ENCODE results near the gene CMAS. TPM values are rescaled to one million over a fixed set of nuclear protein-coding genes. Genes with fewer than 3 reads are reported as not detected.
"Not testable (repeated sequence)": the region's sequence is repeated elsewhere in the genome, so short reads cannot be mapped to it uniquely, and the experiment has no call there.

The CMAS gene
- total RNA-seq, 2 experiments from 2014 or later = 37.9 to 38.2 TPM

DNA sequence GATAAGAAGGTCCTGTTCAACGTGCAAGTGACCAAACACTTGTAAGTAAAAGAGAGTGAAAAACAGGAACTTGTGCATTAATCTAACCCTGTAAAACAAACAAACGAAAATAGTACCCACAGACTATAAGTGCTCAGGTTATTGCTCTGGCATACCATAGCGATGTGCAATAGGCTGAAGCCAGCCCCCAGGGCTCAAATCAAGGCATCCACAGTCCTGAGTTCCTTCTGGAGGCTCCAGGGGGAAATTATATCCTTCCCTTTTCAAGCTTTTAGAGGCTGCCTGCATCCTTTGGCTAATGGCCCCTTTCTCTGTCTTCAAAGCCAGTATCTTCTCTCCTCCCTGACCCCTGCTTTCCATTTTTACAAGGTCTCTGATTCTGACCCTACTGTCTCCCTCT, 8.1 kb upstream of the CMAS start:
- Mint-ChIP-seq H3K27ac (no peak overlapping the region), H3K27me3 (peaks cover 3% of the 10 kb centered on the region), H3K4me1 (peaks cover 14% of the 10 kb centered on the region), H3K36me3 (peaks cover 2% of the 10 kb centered on the region), H3K4me3 (no peak overlapping the region), H3K9me3 (no peaks in the 10 kb centered on the region)
- DNase-seq = no peak

- Mint-ChIP-seq H3K9me3 (no peaks in the 10 kb centered on the region), H3K36me3 (peaks cover 2% of the 10 kb centered on the region), H3K27me3 (peaks cover 3% of the 10 kb centered on the region), H3K4me1 (peaks cover 18% of the 10 kb centered on the region), H3K4me3 (no peak overlapping the region), H3K27ac (no peak overlapping the region)
- DNase-seq = no peak
Measured at GRCh38 chr12:22038734-22039133, 7.3 kb upstream of the CMAS start.

DNA sequence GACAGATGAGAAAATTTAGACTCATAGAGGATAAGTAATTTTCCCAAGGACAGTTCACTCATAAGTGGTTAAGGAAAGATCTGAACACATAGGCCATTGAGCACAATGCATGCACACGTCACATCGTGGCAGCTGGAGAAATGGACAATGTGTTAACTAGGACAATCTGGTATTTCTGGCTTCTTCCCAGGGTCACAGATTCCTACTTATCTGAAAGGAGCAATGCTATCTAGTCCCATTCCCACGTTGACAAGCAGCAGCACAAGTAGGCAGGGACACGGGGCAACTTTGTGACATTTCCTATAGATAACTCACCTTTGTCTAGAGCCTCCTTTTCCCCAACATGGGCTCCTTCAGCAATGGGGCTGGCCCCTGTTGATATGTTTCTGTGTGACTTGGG, 6.7 kb upstream of the CMAS start:
- Mint-ChIP-seq H3K9me3 (no peaks in the 10 kb centered on the region), H3K4me1 (peaks cover 16% of the 10 kb centered on the region), H3K36me3 (no peaks in the 10 kb centered on the region), H3K4me3 (no peak overlapping the region), H3K27me3 (peaks cover 3% of the 10 kb centered on the region), H3K27ac (no peak overlapping the region)
- DNase-seq = no peak

DNA sequence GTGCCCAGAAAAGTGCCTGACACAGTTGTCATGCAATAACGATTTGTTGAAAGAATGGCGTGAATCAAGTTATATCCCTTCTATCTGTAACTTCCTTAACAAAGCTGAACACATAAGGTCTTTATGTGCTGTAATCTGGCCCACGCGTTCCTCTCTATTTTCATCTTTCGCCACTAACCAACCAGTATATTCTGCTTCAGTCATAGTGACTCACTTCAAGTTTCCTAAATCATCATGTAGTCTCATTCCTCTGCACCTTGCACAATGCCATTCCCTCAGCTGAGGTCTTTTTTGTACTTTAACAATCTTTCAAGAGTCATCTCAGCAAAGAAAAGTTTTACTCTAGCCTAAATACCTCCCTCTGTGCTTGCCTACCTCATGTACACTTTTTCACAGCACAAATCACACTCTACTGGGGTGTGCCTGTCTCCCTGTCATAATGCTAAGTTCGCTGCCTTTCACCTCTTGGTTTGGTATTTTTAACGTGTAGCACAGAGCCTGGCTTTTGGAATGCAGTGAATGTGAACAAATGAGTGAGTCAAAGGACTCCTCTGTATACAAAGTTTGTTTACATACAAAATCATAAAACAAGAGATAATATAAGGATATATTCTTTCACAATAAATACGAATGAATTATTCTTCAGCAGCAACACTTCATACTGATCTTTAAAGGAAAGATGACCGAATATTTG, 2.9 kb upstream of the CMAS start:
- DNase-seq = no peak
- Mint-ChIP-seq H3K4me1 (peaks cover 20% of the 10 kb centered on the region), H3K9me3 (no peaks in the 10 kb centered on the region), H3K36me3 (peaks cover 3% of the 10 kb centered on the region), H3K27ac (no peak overlapping the region), H3K4me3 (no peak overlapping the region), H3K27me3 (no peaks in the 10 kb centered on the region)

- no peak overlapping the region for H3K27ac Mint-ChIP-seq
- no peak for DNase-seq
Measured at GRCh38 chr12:22043943-22044342, 2.1 kb upstream of the CMAS start.

GRCh38 chr12:22044391-22044790, 1.6 kb upstream of the CMAS start:
- Mint-ChIP-seq H3K4me3 (no peak overlapping the region), H3K9me3 (no peaks in the 10 kb centered on the region), H3K27me3 (no peaks in the 10 kb centered on the region), H3K36me3 (peaks cover 12% of the 10 kb centered on the region), H3K4me1 (peaks cover 29% of the 10 kb centered on the region), H3K27ac (no peak overlapping the region)
- no peak for DNase-seq

More at GRCh38 chr12:22043943-22044342, 2.1 kb upstream of the CMAS start:
- peaks cover 26% of the 10 kb centered on the region for H3K4me1 Mint-ChIP-seq
- peaks cover 8% of the 10 kb centered on the region for H3K36me3 Mint-ChIP-seq
- H3K27me3 Mint-ChIP-seq = no peaks in the 10 kb centered on the region
- H3K9me3 Mint-ChIP-seq = no peaks in the 10 kb centered on the region
- H3K4me3 Mint-ChIP-seq = no peak overlapping the region

GRCh38 chr12:22046968-22047390, 961 bp downstream of the CMAS start:
- no peaks in the 10 kb centered on the region for H3K27me3 Mint-ChIP-seq
- peak overlapping the region; percentile 96 for H3K4me3 Mint-ChIP-seq
- peaks cover 20% of the 10 kb centered on the region for H3K36me3 Mint-ChIP-seq
- peak overlapping the region; percentile 91 for H3K27ac Mint-ChIP-seq
- DNase-seq = no peak
- no peaks in the 10 kb centered on the region for H3K9me3 Mint-ChIP-seq
- peaks cover 41% of the 10 kb centered on the region for H3K4me1 Mint-ChIP-seq

DNA sequence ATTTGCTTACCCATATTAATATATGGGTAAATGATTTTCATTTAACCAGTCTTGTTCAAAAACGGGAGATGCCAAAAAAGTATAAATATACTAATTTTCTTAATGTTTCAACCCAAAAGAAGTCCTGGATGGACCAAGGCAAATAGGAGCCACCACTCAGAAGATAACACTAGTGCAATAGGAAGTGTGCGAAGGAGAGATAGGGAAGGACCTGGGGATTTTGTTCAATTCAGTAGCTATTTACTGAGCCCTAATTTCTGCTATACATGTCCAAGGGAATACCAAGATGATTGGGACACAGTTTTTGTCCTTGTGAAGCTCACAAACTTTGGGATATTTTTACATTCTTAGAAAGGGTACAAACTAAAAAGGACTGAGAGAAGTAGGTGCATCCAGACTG, 1.5 kb downstream of the CMAS start:
- peak overlapping the region; percentile 96 for H3K4me3 Mint-ChIP-seq
- no peaks in the 10 kb centered on the region for H3K27me3 Mint-ChIP-seq
- H3K4me1 Mint-ChIP-seq = peaks cover 38% of the 10 kb centered on the region
- peaks cover 20% of the 10 kb centered on the region for H3K36me3 Mint-ChIP-seq
- no peak for DNase-seq
- H3K9me3 Mint-ChIP-seq = no peaks in the 10 kb centered on the region
- H3K27ac Mint-ChIP-seq = no peak overlapping the region

GRCh38 chr12:22048351-22049041, 2.5 kb downstream of the CMAS start:
- DNase-seq = no peak
- H3K36me3 Mint-ChIP-seq = peaks cover 20% of the 10 kb centered on the region
- H3K4me3 Mint-ChIP-seq = no peak overlapping the region
- H3K9me3 Mint-ChIP-seq = no peaks in the 10 kb centered on the region
- H3K27ac Mint-ChIP-seq = no peak overlapping the region
- H3K27me3 Mint-ChIP-seq = no peaks in the 10 kb centered on the region
- H3K4me1 Mint-ChIP-seq = peaks cover 35% of the 10 kb centered on the region

GRCh38 chr12:22050078-22050477, 4.1 kb downstream of the CMAS start:
- peaks cover 20% of the 10 kb centered on the region for H3K36me3 Mint-ChIP-seq
- H3K4me3 Mint-ChIP-seq = no peak overlapping the region
- no peak for DNase-seq
- H3K27me3 Mint-ChIP-seq = no peaks in the 10 kb centered on the region
- H3K9me3 Mint-ChIP-seq = no peaks in the 10 kb centered on the region
- H3K27ac Mint-ChIP-seq = no peak overlapping the region
- peaks cover 35% of the 10 kb centered on the region for H3K4me1 Mint-ChIP-seq

DNA sequence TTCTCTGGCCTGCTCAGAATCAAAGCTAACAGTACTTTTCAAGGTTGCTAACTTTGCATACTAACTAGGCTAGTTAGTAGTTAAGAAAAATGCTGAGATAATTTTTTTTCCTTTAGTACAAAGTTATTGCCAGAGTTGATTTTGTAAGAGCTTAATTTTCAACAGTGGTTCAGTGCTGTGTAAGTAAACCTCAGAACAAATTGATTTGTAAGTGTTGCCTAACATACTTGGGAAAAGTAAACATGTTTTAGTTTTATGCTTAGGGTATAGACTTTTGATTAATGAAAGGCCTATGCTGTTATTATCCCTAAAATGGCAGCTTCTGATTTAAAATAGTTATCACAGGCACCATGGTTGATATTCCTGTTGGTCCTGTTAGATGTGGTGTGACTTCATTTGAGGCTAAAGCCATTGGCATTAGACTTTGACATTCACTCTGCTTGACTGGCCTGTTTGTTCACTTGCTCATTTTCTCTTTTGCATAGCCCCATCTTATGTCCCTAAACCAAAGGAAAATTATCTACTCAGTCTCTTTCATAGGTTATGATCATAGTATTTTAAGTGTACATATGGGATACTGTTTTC, 5.2 kb downstream of the CMAS start:
- DNase-seq = no peak
- peaks cover 35% of the 10 kb centered on the region for H3K4me1 Mint-ChIP-seq
- no peaks in the 10 kb centered on the region for H3K9me3 Mint-ChIP-seq
- no peak overlapping the region for H3K27ac Mint-ChIP-seq
- H3K36me3 Mint-ChIP-seq = peaks cover 20% of the 10 kb centered on the region
- no peaks in the 10 kb centered on the region for H3K27me3 Mint-ChIP-seq
- no peak overlapping the region for H3K4me3 Mint-ChIP-seq

DNA sequence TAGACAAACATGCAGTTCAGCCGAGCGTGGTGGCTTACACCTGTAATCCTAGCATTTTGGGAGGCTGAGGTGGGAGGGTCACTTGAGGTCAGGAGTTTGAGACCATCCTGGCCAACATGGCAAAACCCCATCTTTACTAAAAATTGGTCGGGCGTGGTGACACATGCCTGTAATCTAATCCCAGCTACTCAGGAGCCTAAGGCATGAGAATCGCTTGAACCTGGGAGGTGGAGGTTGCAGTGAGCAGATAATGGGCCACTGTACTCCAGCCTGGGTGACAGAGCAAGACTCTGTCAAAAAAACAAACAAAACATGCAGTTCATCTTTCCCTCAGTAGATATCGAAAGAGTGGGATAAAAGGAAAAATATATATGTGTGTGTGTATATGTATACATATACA, 7.0 kb downstream of the CMAS start:
- H3K36me3 Mint-ChIP-seq = peaks cover 20% of the 10 kb centered on the region
- H3K27me3 Mint-ChIP-seq = not testable (repeated sequence)

GRCh38 chr12:22054155-22054554, 8.1 kb downstream of the CMAS start:
- H3K4me1 Mint-ChIP-seq = peaks cover 15% of the 10 kb centered on the region
- H3K4me3 Mint-ChIP-seq = no peak overlapping the region
- peaks cover 13% of the 10 kb centered on the region for H3K36me3 Mint-ChIP-seq
- no peak for DNase-seq
- no peaks in the 10 kb centered on the region for H3K27me3 Mint-ChIP-seq
- no peak overlapping the region for H3K27ac Mint-ChIP-seq
- H3K9me3 Mint-ChIP-seq = no peaks in the 10 kb centered on the region

More for the DNA sequence above, 7.0 kb downstream of the CMAS start:
- not testable (repeated sequence) for H3K9me3 Mint-ChIP-seq, H3K4me3 Mint-ChIP-seq, H3K27ac Mint-ChIP-seq, DNase-seq
- peaks cover 23% of the 10 kb centered on the region for H3K4me1 Mint-ChIP-seq

DNA sequence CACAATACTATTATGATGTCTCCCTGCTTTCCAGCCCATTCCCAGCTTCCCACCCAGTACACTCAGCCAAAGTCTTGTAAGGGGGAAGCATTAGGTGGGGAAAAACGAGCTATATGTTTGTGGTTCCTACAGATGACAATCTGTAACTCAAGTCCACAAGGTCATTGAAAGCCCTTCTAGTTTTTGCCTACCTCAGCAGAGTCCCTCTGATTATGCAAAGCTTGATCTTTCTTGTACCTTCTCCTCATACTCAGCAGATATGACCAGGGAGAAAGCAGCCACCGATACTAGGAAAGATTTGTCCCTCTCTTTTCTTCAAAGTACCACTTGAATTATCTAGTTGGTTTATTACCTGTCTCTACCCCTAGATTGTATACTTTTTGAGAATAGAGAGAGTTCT, 10.6 kb downstream of the CMAS start:
- Mint-ChIP-seq H3K4me3 (no peak overlapping the region), H3K27ac (no peak overlapping the region), H3K36me3 (peaks cover 7% of the 10 kb centered on the region), H3K4me1 (peaks cover 2% of the 10 kb centered on the region), H3K9me3 (no peaks in the 10 kb centered on the region), H3K27me3 (no peaks in the 10 kb centered on the region)
- DNase-seq = no peak

DNA sequence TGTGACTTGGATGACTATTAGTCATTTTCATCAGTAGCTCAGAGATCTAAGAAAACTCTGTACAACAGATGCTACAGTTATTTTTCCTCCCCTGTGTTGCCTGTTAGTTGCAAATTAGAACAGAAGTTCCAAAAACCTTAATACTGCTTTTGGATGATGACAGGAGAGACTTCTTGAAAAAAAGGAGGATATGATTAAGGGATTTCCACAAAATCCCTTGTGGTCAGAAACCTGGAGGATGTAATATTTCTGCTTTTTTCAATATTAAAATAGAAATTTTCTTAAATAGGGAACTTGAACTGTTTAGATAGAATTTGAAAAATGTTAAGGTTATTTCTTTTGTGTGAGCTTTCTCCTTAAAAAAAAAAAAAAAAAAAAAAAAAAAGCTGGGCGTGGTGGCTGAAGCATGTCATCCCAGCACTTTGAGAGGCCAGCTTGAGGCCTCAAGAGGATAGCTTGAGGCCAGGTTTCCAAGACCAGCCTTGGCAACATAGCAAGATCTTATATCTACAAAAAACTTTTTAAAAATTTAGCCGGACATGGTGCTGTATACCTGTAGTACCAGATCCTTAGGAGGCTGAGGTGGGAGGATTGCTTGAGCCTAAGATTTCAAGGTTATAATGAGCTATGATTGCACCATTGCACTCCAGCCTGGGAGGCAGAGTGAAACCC, 14.1 kb downstream of the CMAS start:
- no peak for DNase-seq
- Mint-ChIP-seq H3K4me3 (no peak overlapping the region), H3K36me3 (peaks cover 8% of the 10 kb centered on the region), H3K4me1 (no peaks in the 10 kb centered on the region), H3K27ac (no peak overlapping the region), H3K27me3 (no peaks in the 10 kb centered on the region), H3K9me3 (no peaks in the 10 kb centered on the region)
